PC-3 (cell line): ENCODE measurements around the gene PHRF1. TPM values are rescaled to one million over a fixed set of nuclear protein-coding genes. Genes with fewer than 3 reads are reported as not detected.

Experiments used
- ATAC-seq: fragments of 200-7000 bp; cut with Tn5 transposase; 2 replicates; pipeline ENCODE4 v1.9.1; 2020; ENCODE audit warnings: mild to moderate bottlenecking, moderate library complexity
- BruUV-seq: library from RNA; stranded (reverse); fragments of 400-500 nt; replicated peaks from 2 replicates; lab custom pipeline; 2021; lab: Mats Ljungman, UMichigan
- CTCF ChIA-PET: fragments of 300-600 bp; sonication (Branson Sonifier 250); formaldehyde crosslinking; loops from one replicate; lab custom pipeline; 2022; ENCODE audit warnings: antibody characterized with exemption; lab: Charles Lee
- POLR2A ChIA-PET: fragments of 300-600 bp; sonication (Branson Sonifier 250); formaldehyde crosslinking; loops from one replicate; lab custom pipeline; 2022; ENCODE audit warnings: antibody characterized with exemption; ENCODE audit not compliant: unreplicated experiment; lab: Charles Lee
- DNase-seq: peaks from one replicate; pipeline ENCODE4 v3.0.0-alpha.2; 2015
- H2AFZ ChIP-seq: fragments of 300-600 bp; sonication (generic); 2 replicates; pipeline ENCODE4 v1.6.0; 2016; ENCODE audit warnings: antibody characterized with exemption, low read length
- H3F3A ChIP-seq: fragments of 300-600 bp; sonication (generic); one replicate; pipeline ENCODE4 v1.6.0; 2017; ENCODE audit warnings: antibody characterized with exemption, low read length, control low read depth, mild to moderate bottlenecking; ENCODE audit not compliant: unreplicated experiment
- H3K27ac ChIP-seq: fragments of 300-600 bp; sonication (generic); 2 replicates; pipeline ENCODE4 v1.5.1; 2016; ENCODE audit warnings: mild to moderate bottlenecking, low read length
- H3K27me3 ChIP-seq: fragments of 300-600 bp; sonication (generic); 2 replicates; pipeline ENCODE4 v1.6.1; 2016; ENCODE audit warnings: low read length, mixed read lengths
- H3K36me3 ChIP-seq: fragments of 300-600 bp; sonication (generic); 2 replicates; pipeline ENCODE4 v1.6.1; 2016; ENCODE audit warnings: low read depth, mixed run types, low read length, mixed read lengths
- H3K4me1 ChIP-seq: fragments of 300-600 bp; sonication (generic); 2 replicates; pipeline ENCODE4 v1.5.1; 2016; ENCODE audit warnings: low read length; ENCODE audit not compliant: insufficient read depth
- H3K4me2 ChIP-seq: fragments of 300-600 bp; sonication (generic); 2 replicates; pipeline ENCODE4 v1.6.0; 2016; ENCODE audit warnings: low read length
- H3K4me3 ChIP-seq: fragments of 300-600 bp; sonication (generic); 2 replicates; pipeline ENCODE4 v1.5.1; 2016; ENCODE audit warnings: mild to moderate bottlenecking, low read length, mixed read lengths
- H3K79me2 ChIP-seq: fragments of 300-600 bp; sonication (generic); 2 replicates; pipeline ENCODE4 v1.6.1; 2017; ENCODE audit warnings: low read length, mixed read lengths
- H3K9ac ChIP-seq: fragments of 300-600 bp; sonication (generic); 2 replicates; pipeline ENCODE4 v1.6.0; 2016; ENCODE audit warnings: mild to moderate bottlenecking, low read length
- H3K9me2 ChIP-seq: fragments of 300-600 bp; sonication (generic); replicated peaks from 2 replicates; pipeline ENCODE4 v1.6.1; 2016; ENCODE audit warnings: mixed run types, low read length, mixed read lengths
- H3K9me3 ChIP-seq: fragments of 300-600 bp; sonication (generic); 2 replicates; pipeline ENCODE4 v1.6.1; 2016; ENCODE audit warnings: low read length, mixed read lengths
- H4K20me1 ChIP-seq: fragments of 300-600 bp; sonication (generic); 2 replicates; pipeline ENCODE4 v1.6.1; 2016; ENCODE audit warnings: low read length, mixed read lengths
- EZH2 ChIP-seq: fragments of 300-600 bp; sonication (generic); IDR thresholded peaks from one replicate; pipeline ENCODE4 v1.6.1; 2017; ENCODE audit warnings: antibody characterized with exemption, mild to moderate bottlenecking, low read length; ENCODE audit not compliant: unreplicated experiment
- EZH2phosphoT487 ChIP-seq: fragments of 300-600 bp; sonication (generic); IDR thresholded peaks from 2 replicates; pipeline ENCODE4 v1.6.1; 2018; ENCODE audit warnings: mild to moderate bottlenecking, antibody characterized with exemption, low read length, borderline replicate concordance
- intact Hi-C: fragments of 100-400 bp; cut with micrococcal nuclease; formaldehyde crosslinking; loops from 2 replicates; pipeline ENCODE4 v1.9.0; 2023
- microRNA-seq: library from miRNA; unstranded; fragments of <30 nt; microRNA quantifications from one replicate; pipeline ENCODE4 v1.1.0, GENCODE V29; 2020; ENCODE audit not compliant: unreplicated experiment
- total RNA-seq: library from RNA; depleted of rRNA; stranded (reverse); fragments of >200 nt; gene quantifications from 2 replicates; pipeline ENCODE4 v1.2.3, GENCODE V29; 2014; rRNA removed
- TF ChIP-seq, protein P1 (sequence below): fragments of 300-600 bp; sonication (generic); conservative IDR thresholded peaks from 2 replicates; pipeline ENCODE4 v1.5.1; 2017; ENCODE audit warnings: antibody characterized with exemption, low read depth, mild to moderate bottlenecking, low read length

Gene PHRF1
- total RNA-seq, 1 experiment from 2014 or later, result 41.4 TPM

DNA sequence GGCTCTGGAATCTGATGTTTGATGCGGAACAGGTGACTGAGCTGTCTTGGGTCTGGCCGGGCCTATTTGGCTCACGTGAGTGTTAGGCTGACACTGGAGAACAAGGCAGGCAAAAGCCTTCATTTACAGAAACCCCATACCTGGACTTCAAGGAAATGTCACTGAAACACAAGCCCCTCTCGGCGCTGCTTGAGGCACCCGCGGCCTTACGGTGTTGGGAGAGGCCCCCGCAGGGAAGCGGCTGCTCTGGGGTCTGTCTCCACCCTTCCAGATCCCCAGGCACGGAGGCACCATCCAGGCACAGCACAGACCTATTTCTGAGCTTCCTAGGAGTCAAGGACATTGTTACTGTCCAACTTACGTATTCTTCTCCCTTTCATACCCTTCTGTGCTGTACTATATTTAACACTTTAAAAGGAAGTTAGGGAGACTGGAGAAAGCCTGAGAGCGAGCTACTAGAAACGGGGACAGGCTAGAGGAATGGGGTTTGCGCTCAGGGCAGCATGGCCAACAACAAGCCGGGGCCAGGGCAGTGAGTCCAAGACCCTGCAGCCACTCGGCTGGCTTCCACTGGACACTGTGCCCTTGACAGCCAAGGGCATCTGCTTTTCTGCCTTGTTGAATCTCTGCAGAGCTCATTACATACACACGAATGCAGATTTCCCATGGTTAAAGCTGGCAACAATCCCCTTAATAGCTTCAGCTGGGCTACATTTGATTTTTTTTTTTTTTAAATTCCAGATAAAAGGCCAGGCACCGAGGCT, 84.6 kb downstream of the PHRF1 start:
- CTCF ChIA-PET, result interaction anchor here (0.5 kb wide), 1 partner anchor 80 kb away, joined by 6 read pairs; no protein-coding TSS in a partner anchor
- Histone ChIP-seq H3K36me3 (peaks cover 2% of the 10 kb centered on the region; the same call in 1 of the 2 replicates), H3F3A (no peaks in the 10 kb centered on the region), H2AFZ (no peak overlapping the region), H3K4me1 (no peaks in the 10 kb centered on the region), H3K79me2 (no peaks in the 10 kb centered on the region), H3K27ac (no peak overlapping the region), H3K9me2 (no peaks in the 10 kb centered on the region), H3K27me3 (no peaks in the 10 kb centered on the region), H3K9me3 (no peaks in the 10 kb centered on the region), H3K4me2 (no peak overlapping the region), H3K4me3 (no peak overlapping the region), H3K9ac (no peak overlapping the region), H4K20me1 (no peaks in the 10 kb centered on the region)
- intact Hi-C loops, result no loop called here
- ATAC-seq, result no peak
- TF ChIP-seq, protein P1, sequence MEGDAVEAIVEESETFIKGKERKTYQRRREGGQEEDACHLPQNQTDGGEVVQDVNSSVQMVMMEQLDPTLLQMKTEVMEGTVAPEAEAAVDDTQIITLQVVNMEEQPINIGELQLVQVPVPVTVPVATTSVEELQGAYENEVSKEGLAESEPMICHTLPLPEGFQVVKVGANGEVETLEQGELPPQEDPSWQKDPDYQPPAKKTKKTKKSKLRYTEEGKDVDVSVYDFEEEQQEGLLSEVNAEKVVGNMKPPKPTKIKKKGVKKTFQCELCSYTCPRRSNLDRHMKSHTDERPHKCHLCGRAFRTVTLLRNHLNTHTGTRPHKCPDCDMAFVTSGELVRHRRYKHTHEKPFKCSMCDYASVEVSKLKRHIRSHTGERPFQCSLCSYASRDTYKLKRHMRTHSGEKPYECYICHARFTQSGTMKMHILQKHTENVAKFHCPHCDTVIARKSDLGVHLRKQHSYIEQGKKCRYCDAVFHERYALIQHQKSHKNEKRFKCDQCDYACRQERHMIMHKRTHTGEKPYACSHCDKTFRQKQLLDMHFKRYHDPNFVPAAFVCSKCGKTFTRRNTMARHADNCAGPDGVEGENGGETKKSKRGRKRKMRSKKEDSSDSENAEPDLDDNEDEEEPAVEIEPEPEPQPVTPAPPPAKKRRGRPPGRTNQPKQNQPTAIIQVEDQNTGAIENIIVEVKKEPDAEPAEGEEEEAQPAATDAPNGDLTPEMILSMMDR, result no peak
- no peak for TF ChIP-seq EZH2phosphoT487
- no peak for TF ChIP-seq EZH2
- BruUV-seq, result no TSS peak
- no peak for DNase-seq
- POLR2A ChIA-PET, result no interaction called here

Small RNAs within 50 kb of the gene (microRNA-seq; reads per million reads assigned to microRNA genes)
- gene MIR210, result 828 reads per million, percentile 83 among the genes with 10 or more reads in this experiment

Other genes with a start within 250 kb of the PHRF1 start
- 52.9 and 87.9 TPM in 2 replicates for gene B4GALNT4, start 207.0 kb upstream of the PHRF1 start, total RNA-seq
- 218 and 222 TPM in 2 replicates for gene PKP3, start 182.3 kb upstream of the PHRF1 start, total RNA-seq
- gene SIGIRR, start 161.5 kb upstream of the PHRF1 start, total RNA-seq, result 85.4 and 112 TPM in 2 replicates
- gene ANO9, start 134.5 kb upstream of the PHRF1 start, total RNA-seq, result 16.6 and 22.5 TPM in 2 replicates
- 53.0 and 91.0 TPM in 2 replicates for gene PTDSS2, start 126.2 kb upstream of the PHRF1 start, total RNA-seq
- 258 and 300 TPM in 2 replicates for gene RNH1, start 69.2 kb upstream of the PHRF1 start, total RNA-seq
- gene HRAS, start 40.9 kb upstream of the PHRF1 start, total RNA-seq, result 128 and 167 TPM in 2 replicates
- 1.0 and 1.5 TPM in 2 replicates for gene LRRC56, start 38.9 kb upstream of the PHRF1 start, total RNA-seq
- gene LMNTD2, start 15.7 kb upstream of the PHRF1 start, total RNA-seq, result 1.4 and 2.4 TPM in 2 replicates
- 58.6 and 79.7 TPM in 2 replicates for gene RASSF7, start 15.5 kb upstream of the PHRF1 start, total RNA-seq
- gene IRF7, start 39.5 kb downstream of the PHRF1 start, total RNA-seq, result 80.8 and 95.7 TPM in 2 replicates
- not detected in 2 replicates for gene CDHR5, start 48.5 kb downstream of the PHRF1 start, total RNA-seq
- gene SCT, start 50.7 kb downstream of the PHRF1 start, total RNA-seq, result 2.2 TPM in 1 of 2 replicates, not detected in the other
- 0.11 TPM in 1 of 2 replicates, not detected in the other for gene DRD4, start 60.8 kb downstream of the PHRF1 start, total RNA-seq
- 31.9 and 42.8 TPM in 2 replicates for gene DEAF1, start 118.8 kb downstream of the PHRF1 start, total RNA-seq
- 10.8 and 16.2 TPM in 2 replicates for gene TMEM80, start 119.3 kb downstream of the PHRF1 start, total RNA-seq
- gene EPS8L2, start 129.8 kb downstream of the PHRF1 start, total RNA-seq, result 127 and 200 TPM in 2 replicates
- 287 and 326 TPM in 2 replicates for gene TALDO1, start 171.0 kb downstream of the PHRF1 start, total RNA-seq
- 38.9 and 39.7 TPM in 2 replicates for gene GATD1, start 201.0 kb downstream of the PHRF1 start, total RNA-seq
- not detected in 2 replicates for gene CEND1, start 213.6 kb downstream of the PHRF1 start, total RNA-seq
- 32.7 and 42.3 TPM in 2 replicates for gene SLC25A22, start 221.8 kb downstream of the PHRF1 start, total RNA-seq
- gene PIDD1, start 228.8 kb downstream of the PHRF1 start, total RNA-seq, result 11.7 and 14.9 TPM in 2 replicates
- gene RPLP2, start 233.5 kb downstream of the PHRF1 start, total RNA-seq, result 897 and 964 TPM in 2 replicates
- 40.2 and 41.4 TPM in 2 replicates for gene PNPLA2, start 242.4 kb downstream of the PHRF1 start, total RNA-seq